Measurements from ENCODE around the gene FAM117B.
"Not testable (repeated sequence)": the region's sequence is repeated elsewhere in the genome, so short reads cannot be mapped to it uniquely, and the experiment has no call there.

Gene FAM117B

DNA sequence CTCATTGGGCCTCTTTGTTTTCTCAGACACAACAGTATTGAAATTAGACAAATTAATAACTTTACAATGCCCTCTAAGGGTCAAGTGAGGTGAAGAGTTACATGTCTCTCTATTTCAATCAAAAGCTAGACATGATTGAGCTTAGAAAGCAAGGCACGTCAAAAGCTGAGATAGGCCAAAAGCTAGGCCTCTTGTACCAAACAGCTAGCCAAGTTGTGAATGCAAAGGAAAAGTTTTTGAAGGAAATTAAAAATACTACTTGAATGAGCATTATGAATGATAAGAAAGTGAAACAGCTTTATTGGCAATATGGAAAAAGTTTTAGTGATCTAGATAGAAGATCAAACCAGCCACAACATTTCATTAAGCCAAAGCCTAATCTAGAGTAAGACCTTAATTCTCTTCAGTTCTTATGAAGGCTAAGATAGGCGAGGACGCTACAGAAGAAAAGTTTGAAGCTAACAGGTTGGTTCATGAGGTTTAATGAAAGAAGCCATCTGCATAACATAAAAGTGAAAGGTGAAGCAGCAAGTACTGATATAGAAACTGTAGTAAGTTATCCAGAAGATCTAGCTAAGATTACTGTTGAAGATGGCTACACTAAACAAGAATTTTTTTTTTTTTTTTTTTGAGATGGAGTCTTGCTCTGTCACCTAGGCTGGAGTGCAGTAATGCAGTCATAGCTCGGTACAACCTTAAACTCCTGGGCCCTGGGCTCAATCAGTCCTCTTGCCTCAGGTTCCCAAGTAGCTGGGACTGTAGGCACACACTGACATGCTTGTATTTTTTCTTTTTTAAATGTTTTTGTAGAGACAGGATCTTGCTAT, 65.5 kb downstream of the FAM117B start:
- DNase-seq (ENCODE audit: low read depth, low spot score) = no peak

DNA sequence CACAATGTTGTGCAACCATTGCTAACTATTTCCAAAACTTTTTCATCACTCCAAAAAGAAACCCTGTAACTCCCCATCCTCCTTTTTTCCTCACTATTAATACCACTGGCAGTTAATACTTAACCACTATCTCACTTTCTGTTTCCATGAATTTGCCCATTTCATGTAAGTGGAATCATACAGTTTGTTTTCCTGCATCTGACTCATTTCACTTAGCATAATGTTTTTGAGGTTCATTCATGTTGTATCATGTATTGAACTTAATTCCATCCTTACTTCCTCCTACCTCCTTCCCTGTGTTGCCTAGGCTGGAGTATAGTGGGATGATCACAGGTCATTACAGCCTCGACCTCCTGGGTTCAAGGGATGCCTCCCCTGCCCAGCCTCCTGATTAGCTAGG, 68.3 kb downstream of the FAM117B start:
- no peak for DNase-seq (ENCODE audit: low read depth, low spot score)

DNA sequence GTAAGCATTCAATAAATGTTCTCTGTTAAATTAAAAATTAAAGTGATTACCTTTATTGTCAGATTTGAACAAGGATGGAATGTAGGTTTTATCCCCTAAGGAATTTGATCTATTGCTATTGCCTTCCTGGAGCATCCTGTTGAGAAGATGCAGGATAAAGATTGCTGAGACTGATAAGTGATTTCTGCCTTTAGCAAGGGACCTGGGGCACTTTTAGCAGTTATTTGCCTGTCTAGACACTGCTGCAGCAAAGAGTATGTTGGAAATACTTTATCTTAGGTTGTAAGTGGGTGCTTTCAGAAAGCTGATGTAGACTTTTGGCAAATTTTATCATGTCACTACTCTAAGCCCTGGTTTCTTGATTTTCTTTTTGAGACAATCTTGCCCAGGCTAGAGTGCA, 69.5 kb downstream of the FAM117B start:
- DNase-seq (ENCODE audit: low read depth, low spot score) = no peak

DNA sequence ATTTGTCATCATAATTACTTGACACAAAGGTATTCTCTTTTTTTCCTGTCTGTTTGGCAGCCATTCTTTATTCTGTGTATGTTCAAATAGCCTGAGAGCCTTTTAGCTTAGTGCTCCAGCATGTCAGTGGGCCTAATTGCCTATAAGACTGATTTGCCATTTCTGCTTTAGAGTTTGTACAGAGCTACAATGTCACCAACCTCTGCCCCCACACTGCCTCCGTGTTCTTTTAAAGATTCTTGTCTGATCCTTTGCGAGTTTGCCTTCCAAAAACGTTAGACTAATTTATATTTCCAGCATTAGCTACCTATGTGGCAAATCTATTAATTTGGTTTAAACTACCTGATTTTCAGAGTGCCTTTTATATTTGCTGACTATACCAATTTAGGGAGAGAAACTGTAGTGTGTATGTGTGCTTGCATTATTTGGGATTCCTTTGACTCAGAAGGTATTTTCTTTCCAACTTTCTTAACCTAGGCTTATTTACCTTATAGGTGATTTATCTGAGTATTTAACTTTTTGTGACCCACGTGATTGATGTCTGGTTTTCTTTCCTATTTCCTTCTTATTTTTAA, 70.8 kb downstream of the FAM117B start:
- DNase-seq (ENCODE audit: low read depth, low spot score) = no peak

DNA sequence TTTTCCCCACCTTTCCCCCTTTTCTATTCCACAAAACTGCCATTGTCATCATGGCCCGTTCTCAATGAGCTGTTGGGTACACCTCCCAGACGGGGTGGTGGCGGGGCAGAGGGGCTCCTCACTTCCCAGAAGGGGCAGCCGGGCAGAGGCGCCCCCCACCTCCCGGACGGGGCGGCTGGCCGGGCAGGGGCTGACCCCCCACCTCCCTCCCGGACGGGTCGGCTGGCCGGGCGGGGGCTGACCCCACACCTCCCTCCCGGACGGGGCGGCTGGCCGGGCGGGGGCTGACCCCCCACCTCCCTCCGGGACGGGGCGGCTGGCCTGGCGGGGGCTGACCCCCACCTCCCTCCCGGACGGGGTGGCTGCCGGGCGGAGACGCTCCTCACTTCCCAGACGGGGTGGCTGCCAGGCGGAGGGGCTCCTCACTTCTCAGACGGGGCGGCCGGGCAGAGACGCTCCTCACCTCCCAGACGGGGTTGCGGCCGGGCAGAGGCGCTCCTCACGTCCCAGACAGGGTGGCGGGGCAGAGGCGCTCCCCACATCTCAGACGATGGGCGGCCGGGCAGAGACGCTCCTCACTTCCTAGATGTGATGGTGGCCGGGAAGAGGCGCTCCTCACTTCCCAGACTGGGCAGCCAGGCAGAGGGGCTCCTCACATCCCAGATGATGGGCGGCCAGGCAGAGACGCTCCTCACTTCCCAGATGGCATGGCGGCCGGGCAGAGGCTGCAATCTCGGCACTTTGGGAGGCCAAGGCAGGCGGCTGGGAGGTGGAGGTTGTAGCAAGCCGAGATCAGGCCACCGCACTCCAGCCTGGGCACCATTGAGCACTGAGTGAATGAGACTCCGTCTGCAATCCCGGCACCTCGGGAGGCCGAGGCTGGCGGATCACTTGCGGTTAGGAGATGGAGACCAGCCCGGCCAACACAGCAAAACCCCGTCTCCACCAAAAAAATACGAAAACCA, 80.5 kb downstream of the FAM117B start:
- DNase-seq (ENCODE audit: low read depth, low spot score) = not testable (repeated sequence)

DNA sequence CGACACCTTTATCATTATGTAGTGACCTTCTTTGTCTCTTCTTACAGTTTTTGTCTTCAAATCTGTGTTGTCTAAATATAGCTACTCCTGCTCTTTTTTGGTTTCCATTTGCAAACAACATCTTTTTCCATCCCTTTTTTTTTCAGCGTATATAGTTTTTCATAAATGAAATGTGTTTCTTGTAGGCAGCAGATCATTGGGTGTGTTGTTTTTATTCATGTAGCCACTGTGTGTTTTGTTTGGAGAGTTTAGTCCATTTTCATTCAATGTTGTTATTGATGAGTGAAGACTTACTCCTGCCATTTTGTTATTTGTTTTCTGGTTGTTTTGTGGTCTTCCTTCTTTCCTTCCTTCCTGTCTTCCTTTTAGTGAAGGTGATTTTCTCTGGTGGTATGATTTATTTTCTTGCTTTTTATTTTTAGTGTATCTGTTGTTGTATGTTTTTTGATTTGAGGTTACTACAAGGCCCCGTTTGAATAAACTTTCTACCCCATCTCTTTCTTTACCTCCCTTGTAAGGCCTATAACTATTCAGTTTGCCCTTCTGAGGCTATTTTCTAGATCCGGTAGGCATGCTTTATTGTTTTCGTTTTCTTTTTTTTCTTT, 81.4 kb downstream of the FAM117B start:
- DNase-seq (ENCODE audit: low read depth, low spot score) = no peak

DNA sequence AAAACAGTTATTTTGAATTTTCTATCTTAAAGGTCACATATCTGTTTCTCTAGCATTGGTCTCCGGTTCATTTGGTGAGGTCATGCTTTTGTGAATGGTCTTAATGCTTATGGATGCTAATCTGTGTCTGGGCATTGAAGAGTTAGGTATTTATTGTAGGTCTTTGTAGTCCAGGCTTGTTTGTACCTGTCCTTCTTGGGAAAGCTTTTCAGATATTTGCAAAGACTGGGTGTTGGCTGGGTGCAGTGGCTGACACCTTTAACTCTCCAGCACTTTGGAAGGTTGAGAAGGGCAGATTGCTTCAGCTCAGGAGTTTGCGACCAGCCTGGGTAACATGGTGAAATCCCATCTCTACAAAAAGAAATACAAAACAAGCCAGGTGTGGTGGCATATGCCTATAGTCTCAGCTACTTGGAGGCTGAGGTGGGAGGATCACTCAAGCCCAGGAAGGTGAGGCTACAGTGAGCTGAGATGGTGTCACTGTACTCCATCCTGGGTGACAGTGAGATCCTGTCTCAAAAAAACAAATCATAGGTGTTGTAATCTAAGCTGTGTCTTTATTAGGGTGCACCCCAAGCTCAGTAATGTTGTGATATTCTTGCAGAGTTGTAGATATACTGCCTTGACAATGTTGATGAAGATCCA, 82.3 kb downstream of the FAM117B start:
- no peak for DNase-seq (ENCODE audit: low read depth, low spot score)

DNA sequence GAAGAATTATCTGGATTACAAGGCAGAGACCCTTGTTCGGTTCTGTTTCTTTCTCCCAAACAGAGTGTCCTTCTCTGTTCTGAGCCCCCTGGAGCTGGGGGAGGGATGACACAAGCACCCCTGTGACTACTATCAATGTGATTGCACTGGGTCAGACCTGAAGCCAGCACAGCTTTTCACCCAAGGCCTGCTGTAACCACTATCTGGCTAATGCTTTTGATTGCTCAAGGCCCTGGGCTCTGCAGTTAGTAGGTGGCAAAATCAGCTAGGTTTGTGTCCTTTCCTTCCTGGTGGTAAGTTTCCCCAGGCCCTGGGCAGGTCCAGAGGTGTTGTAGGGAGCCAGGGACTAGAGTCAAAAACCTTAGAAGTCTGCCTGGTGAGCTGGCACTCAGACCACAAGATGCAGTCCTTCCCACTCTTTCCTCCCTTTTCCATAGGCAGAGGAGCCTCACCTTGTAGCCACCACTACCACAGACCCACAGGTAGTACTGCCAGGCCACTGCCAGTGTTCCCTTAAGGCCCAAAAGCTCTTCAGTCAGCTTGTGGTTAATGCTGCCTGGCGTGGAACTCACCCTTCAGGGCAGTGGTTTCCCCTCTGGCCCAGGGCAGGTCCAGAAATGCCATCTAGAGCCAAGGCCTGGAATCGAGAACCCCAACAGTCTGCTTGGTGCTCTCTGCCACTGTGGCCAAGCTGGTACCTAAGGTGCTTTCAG, 83.0 kb downstream of the FAM117B start:
- no peak for DNase-seq (ENCODE audit: low read depth, low spot score)

DNA sequence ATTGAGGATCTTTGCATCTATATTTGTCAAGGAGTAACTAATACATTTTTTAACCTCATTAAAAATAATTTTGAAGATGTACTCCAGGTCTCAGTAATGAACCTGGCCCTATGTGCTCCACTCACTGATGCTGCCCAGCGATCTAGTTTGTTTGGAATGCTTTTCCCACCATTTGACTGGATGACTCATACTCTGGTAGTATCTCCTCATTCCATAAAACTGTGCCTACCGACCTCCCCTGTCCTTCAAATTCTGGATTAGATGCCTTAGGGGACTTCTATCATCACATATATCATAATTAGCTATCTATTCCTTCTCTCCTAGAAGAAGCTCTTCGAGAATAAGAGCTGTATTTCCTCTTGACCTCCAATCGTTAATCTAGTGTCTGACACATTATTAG, 83.8 kb downstream of the FAM117B start:
- DNase-seq (ENCODE audit: low read depth, low spot score) = no peak

DNA sequence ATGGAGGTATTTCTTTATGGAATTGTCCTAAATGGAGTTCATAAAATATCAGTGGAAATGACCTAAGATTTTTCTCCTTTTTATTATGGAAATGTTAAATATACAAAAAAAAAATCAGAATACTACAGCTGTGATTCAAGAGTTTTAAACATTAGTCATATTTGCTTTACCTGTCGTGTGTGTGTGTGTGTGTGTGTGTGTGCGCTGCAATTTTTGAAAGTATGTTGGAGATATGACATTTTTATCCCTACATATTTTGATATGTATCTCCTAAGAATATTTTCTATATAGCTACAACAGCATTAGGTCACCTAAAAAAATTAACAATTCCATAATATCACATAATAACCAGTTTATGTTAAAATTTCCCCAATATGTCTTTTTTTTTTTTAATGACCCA, 85.5 kb downstream of the FAM117B start:
- no peak for DNase-seq (ENCODE audit: low read depth, low spot score)

DNA sequence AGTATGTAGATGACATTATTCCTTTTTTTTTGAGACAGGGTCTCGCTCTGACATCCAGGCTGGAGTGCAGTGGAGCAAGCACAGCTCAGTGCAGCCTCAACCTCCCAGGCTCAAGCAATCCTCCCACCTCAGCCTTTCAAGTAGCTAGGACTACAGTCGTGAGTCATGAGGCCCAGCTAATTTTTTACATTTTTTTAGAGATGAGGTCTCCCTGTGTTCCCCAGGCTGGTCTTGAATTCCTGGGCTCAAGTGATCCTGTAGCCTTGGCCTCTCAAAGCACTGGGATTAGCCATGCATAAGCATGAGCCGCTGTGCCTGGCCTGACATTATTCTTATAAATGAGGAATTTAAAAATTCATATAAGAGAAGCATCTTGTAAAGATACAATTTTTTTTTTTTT, 86.9 kb downstream of the FAM117B start:
- DNase-seq (ENCODE audit: low read depth, low spot score) = no peak

DNA sequence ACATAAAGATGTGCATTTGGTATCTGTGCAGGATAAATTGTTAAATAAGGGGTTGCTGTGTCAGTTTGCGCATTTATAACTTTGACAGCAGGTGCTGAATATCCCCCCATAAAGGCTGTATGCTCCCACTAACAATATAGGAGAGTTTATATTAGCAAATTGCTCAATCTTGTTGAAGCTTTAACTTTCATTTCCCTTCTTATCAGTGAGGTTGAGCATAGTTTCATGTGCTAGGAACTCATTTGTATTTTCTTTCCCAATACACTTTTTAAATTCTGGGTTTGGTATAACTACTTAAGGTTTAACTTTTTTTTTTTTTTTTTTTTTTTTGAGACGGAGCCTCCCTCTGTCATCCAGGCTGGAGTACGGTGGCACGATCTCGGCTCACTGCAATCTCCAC, 89.0 kb downstream of the FAM117B start:
- DNase-seq (ENCODE audit: low read depth, low spot score) = no peak

DNA sequence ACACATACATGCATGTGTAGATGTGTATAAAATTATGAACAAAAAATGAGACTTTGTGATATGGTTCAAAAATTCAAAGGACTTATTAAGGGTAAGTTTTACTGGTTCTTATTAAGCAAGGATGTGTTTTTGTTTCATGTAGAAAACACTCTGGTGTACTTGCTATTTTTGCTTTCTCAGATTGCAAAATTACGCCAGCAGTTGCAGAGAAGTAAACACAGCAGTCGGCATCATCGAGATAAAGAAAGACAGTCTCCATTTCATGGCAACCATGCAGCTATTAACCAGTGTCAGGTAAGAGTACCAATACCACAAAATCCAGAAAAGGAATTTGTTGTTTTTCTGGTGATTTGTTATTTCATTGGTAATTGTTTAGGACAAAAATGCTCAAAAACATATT, 91.3 kb downstream of the FAM117B start:
- DNase-seq (ENCODE audit: low read depth, low spot score) = no peak

DNA sequence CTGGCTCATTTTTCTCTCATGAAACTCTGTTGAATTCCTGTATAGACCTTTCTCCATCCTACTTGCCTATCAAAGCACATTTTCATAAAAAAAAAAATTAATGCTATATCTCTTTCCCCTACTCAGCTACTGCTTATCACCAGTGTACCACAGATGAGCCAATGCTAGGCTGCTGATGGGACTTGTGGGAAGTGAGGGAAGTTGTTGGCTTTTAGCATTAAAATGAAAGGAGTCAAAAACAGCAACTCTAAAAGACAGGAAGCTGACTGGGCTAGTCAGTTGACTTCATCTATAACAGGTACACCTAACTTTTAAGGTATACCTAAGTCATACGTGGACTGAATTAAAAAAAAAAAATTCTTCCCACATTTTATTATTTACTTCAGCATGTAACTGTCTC, 102.1 kb downstream of the FAM117B start:
- DNase-seq (ENCODE audit: low read depth, low spot score) = no peak

DNA sequence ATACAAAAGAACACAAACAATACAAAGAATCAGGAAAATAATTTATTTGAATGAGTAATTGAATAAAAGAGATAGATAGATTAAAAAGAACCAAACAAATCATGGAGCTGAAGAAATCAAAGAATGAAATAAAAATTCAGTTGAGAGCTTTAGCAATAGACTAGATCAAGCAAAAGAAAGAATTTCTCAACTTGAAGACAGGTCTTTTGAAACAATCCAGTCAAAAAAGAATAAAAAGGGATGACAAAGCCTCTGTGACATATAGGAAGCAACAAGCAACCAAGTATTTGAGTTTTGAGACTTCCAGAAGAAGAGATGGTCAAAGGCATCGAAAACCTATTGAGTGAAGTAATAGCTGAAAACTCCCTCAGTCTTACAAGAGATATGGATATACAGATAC, 108.8 kb downstream of the FAM117B start:
- no peak for DNase-seq (ENCODE audit: low read depth, low spot score)

DNA sequence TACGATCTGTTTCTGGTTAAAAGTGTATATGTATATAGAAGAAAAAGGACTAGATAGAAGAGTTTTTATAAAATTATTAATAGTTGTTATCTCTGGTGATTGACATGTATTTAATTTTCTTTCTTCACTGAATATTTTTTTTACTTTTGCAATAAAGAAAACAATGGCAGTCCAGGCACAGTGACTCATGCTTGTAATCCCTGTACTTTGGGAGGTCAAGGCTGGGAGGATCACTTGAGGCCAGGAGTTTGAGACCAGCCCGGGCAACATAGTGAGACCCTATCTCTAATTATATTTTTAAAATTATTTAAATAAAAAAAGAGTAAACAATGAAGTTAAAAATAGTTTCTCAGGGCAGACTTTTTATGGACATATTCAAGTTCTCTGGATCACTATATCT, 114.7 kb downstream of the FAM117B start:
- DNase-seq (ENCODE audit: low read depth, low spot score) = no peak

DNA sequence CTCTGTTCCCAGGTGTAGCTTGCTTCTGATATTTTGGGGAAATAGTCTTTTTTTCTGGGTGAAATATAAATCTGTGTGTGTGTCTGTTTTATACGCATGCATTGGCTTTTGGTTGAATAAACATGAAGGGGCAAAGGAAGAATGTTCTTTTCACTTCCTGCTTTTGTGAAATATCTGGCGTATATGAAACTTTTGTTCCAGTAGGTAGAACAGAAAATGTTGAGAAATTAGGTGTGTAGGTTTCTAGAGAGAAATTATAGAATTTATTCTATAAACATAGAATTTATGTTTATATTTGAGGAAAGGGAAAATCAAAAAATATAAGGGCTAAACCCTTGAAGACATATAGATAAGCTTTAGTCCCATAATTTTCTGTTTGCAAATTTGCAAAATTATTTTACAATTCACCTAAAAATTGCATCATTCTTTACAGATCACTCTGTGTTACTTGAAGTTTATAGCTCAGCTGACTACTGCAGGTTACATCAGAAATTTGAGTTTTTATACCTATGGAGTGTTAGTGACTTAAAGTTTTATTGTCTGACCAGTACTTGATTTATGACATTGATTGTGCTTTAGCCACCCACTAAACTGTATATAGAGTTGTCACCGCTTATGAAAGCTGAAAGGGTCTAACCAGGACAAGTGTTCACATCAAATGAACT, 116.1 kb downstream of the FAM117B start:
- no peak for DNase-seq (ENCODE audit: low read depth, low spot score)

DNA sequence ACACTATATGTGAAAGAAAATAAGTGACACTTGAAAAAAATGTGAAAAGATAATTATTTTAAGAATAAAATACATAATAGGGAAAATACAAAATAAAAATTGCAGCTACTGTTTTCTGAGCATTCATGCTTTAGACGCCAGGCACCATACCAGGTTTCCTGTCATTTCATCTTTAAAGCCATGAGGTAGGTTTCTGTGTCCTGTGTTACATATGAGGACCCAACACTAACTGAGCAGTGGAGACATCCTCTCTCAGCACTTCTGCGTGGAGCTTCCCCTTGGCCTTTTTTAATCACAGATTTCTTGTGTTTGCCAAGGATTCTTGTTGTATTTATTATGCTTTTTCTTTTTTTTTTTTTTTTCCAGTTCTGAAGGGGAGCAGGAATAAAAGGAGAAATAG, 117.3 kb downstream of the FAM117B start:
- no peak for DNase-seq (ENCODE audit: low read depth, low spot score)

DNA sequence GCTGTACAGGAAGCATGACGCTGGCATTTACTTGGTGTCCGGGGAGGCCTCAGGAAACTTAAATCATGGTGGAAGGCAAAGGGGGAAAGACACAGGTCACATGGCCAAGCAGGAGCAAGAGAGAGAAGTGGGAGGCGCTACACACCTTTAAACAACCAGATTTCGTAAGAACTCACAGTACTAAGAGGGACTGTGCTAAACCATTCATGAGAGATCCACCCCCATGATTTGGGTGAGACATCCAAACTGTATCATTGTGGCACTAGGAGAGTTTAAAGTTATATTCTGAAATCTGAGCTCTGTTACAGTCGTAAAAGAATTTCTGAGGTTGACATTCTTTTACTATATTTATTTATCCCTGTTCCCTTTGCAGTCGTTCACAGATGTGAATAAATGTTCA, 120.2 kb downstream of the FAM117B start:
- DNase-seq (ENCODE audit: low read depth, low spot score) = no peak

DNA sequence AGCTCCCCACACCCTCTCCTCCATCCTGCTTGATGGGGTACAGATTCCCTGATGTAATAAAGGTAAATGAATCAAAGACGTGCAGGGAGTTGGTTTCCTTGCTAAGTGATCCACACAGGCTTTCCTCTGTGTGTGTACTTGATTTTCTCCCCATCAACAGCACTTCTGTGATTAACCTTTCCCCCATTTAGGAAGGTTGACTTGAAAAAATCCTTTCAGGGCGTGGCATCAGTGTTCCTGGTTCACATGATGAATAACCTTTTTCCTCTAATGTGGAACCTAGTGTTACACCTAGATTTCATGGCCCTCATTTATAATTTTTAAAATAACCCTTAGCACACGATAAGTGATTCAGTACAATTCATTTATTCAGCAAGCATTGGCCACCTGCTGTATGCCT, 121.8 kb downstream of the FAM117B start:
- no peak for DNase-seq (ENCODE audit: low read depth, low spot score)

Data from smooth muscle cell of the brain vasculature (primary cell).